HG02884 (cell line): ENCODE measurements around the gene UBR7.
A peak's percentile ranks its signal among the peaks of the same experiment; 100 is the strongest.
"Not testable (repeated sequence)": the region's sequence is repeated elsewhere in the genome, so short reads cannot be mapped to it uniquely, and the experiment has no call there.

Experiments
- ATAC-seq: cut with Tn5 transposase; IDR thresholded peaks from one replicate; pipeline ENCODE4 v1.9.1; 2021; ENCODE audit warnings: mild to moderate bottlenecking, moderate library complexity; ENCODE audit not compliant: unreplicated experiment

Gene UBR7, protein sequence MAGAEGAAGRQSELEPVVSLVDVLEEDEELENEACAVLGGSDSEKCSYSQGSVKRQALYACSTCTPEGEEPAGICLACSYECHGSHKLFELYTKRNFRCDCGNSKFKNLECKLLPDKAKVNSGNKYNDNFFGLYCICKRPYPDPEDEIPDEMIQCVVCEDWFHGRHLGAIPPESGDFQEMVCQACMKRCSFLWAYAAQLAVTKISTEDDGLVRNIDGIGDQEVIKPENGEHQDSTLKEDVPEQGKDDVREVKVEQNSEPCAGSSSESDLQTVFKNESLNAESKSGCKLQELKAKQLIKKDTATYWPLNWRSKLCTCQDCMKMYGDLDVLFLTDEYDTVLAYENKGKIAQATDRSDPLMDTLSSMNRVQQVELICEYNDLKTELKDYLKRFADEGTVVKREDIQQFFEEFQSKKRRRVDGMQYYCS

GRCh38 chr14:93206793-93207467, at the start of gene UBR7, which contains the start of gene GON7:
Gene UBR7, plus strand, starts transcription at chr14:93207256. Its CDS starts 36 bp downstream, at chr14:93207292.
Gene GON7, minus strand, starts transcription at chr14:93207065. Its CDS starts 28 bp downstream, at chr14:93207037.
- ATAC-seq: peak; percentile 81

- ATAC-seq: not testable (repeated sequence)
Observed at GRCh38 chr14:93158349-93158748, 48.7 kb upstream of the UBR7 start.

- ATAC-seq: not testable (repeated sequence)
Observed at GRCh38 chr14:93159625-93160352, 47.3 kb upstream of the UBR7 start.

GRCh38 chr14:93160353-93160801, 46.7 kb upstream of the UBR7 start:
- ATAC-seq: no peak

GRCh38 chr14:93161411-93161940, 45.6 kb upstream of the UBR7 start:
- ATAC-seq: no peak

DNA sequence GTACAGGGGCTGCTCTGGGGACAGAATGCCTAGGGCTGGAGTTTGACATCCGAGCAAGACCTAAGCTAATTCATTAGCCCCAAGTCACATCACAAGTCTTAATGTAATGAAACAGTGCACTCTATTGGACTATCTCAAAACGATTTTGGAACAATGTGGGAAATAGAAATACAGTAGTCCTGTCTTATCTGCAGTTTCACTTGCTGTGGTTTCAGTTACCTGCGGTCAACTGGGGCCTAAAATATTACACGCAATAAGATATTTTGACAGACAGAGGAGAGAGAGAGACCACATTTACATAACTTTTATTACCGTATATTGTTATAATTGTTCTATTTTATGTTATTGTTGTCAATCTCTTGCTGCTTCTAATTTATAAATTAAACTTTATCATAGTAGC, 43.5 kb upstream of the UBR7 start:
- ATAC-seq: no peak

DNA sequence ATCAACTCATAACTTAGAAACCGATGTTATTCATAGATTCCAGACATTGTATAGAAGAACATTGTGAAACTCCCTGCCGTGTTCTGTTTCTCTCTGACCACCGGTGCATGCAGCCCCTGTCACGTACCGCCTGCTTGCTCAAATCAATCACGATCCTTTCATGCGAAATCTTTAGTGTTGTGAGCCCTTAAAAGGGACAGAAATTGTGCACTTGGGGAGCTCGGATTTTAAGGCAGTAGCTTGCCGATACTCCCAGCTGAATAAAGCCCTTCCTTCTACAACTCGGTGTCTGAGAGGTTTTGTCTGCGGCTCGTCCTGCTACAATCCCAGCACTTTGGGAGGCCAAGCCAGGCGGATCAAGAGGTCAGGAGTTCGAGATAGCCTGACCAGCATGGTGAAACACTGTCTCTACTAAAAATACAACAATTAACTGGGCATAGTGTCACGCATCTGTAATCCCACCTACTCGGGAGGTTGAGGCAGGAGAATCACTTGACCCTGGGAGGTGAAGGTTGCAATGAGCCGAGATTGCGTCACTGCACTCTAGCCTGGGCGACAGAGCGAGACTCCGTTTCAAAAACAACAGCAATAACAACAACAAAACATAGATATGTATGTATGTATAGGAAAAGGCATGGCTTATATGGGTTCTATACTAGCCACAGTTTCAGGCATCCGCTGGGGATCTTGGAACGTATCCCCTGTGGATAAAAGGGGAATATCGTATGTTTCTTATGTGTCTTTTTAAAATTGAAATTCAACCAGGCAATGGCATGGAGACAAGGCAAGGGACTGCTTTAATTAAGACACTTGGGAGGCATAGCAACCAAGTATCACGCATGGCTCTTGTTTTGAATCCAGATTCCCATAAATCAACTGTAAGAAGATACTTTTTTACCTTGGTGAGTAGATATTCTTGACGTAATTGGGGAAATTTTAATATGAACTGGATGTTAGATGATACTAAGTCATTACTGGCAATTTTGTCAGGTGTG, 41.5 kb upstream of the UBR7 start:
- ATAC-seq: not testable (repeated sequence)

- not testable (repeated sequence) for ATAC-seq
Observed at GRCh38 chr14:93168610-93169009, 38.4 kb upstream of the UBR7 start.

- ATAC-seq: not testable (repeated sequence)
Observed at GRCh38 chr14:93169619-93170018, 37.4 kb upstream of the UBR7 start.

- ATAC-seq: not testable (repeated sequence)
Observed at GRCh38 chr14:93170141-93170540, 36.9 kb upstream of the UBR7 start.

DNA sequence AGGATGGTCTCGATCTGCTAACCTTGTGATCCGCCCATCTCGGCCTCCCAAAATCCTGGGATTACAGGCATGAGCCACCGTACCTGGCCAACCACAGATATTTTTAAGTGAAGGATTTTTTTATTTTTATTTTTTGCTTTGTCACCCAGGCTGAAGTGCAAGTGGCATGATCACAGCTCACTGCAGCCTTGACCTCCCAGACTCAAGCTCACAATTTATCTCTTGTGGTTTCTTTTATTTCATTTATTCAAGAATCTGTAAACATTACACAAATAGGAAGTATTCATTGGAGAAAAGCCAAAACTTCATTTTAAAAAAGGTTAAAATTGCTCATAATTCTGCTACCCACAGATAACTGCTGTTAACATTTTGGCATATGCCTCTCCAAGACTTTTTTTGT, 35.7 kb upstream of the UBR7 start:
- no peak for ATAC-seq

DNA sequence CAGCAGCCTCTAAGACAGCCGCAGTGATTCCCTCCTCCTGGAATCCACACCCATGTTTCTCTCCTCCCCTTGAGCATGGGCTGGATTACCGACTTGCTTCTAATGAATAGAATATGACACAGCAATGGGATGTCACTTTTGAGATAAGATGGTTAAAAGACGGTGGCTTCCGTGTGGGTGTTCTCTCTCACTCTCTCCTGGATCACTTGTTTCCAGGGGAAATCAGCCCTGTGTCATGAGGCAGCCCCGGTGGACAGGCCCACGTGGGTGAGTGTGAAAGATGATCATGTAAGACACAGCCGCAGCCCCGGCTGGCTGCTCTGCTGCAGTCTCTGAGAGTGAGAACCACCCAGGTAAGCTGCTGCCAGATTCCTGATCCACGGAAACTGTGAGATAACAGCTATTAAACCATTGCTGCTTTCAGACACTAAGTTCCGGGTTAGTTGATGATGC, 33.1 kb upstream of the UBR7 start:
- no peak for ATAC-seq

GRCh38 chr14:93174731-93175130, 32.3 kb upstream of the UBR7 start:
- ATAC-seq: not testable (repeated sequence)

DNA sequence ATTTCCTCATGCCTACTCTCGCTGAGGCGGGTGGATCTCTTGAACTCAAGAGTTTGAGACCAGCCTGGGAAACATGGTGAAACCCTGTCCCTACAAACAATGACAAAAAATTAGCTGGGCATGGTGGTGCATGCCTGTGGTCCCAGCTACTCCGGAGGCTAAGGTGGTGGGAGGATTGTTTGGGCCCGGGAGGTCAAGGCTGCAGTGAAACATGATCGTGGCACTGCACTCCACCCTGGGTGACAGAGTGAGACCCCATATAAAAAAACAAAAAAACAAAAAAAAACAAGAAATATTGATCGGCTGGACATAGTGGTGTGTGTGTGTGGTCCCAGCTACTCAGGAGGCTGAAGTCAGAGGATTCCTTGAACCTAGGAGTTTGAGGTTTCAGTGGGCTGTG, 31.6 kb upstream of the UBR7 start:
- no peak for ATAC-seq

DNA sequence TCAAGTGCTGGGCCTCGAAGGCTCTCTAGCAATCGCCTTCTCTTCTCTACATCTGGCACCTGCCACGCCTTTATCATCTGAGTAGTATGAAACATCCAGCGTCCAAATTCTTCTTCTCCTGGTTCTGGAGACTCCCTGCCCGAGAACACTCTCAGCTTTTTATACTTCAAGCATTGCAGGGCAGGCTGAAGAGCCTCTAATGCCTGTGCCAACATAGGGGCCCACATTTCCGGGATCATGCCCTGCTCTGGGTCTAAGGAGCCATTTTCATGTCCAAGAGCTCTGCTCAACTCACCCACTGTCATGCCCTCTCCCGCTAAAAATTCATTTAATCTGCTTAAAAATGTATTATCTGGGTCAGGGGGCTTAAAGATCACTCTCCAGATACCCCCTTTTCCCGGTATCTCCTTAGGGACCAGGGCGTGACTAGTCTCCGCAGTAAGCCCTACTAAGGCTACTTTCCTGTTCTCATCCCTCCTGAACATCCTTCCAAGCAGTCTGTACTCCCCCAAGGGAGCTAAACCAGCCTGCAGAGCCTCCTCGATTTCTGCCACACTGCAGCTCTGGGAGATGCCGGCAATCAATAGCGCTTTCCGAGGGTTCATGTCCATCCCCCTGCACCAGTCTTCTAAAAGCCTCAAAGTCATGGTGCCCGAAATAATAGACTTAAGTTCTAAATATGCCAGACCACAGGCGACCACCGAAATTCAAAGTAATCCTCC, 23.3 kb upstream of the UBR7 start:
- ATAC-seq: no peak

DNA sequence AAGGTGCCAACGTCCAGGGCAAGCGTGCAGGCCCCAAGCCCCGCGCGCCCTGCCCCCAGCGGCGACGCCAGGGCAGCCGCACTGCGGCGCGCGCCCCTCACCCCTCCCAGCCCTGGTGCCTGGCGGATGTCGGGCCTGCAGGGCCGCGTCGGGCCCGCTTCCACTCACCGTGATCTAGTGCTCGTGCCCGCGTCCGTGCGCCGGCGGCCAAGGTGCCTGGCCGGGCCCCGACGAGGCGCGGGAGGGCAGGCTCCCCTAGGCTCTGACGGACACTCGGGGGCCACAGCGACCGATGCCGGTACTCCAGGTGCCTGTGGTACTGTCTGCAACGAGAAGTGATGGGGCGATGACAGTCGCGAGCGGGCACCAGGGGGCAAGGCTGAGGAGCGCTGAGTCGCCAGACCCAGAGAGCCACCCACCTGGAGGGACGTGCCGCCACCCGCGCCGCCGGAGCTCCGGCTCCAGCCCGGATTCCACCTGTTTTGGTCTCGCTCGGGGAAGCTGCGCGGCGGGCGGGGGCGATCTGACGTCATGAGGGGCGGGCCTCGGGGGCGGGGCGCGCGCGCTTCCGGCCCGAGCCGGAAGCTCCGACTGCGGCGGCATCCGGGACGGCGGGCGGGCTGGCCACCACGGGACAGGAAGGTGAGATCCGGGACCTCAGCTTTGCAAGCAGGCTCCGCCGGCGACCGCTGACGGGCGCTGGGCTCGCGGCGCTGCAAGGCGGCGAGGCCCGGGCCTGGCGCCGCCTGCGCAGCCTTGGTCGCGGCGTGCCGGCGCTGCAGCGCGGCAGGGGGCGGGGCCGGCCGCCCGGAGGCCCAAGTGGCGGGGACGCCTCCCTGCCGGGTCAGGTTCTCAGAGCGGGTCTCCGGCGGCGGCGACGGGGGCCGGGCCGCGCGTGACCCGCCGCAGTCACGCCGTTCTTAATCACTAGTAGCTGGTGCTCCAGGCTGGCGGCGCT, 22.4 kb upstream of the UBR7 start, which contains the start of the genes LYSET and MOAP1:
Gene LYSET (plus strand): TSS at position 927 of the 958 bp plus-strand sequence. CDS start 89 bp downstream, outside the sequence.
Gene MOAP1 (minus strand): TSS at position 507 of the 958 bp plus-strand sequence. CDS start 655 bp downstream, outside the sequence.
- peak; percentile 74 for ATAC-seq

GRCh38 chr14:93185349-93185720, 21.7 kb upstream of the UBR7 start:
- ATAC-seq: peak; percentile 3

DNA sequence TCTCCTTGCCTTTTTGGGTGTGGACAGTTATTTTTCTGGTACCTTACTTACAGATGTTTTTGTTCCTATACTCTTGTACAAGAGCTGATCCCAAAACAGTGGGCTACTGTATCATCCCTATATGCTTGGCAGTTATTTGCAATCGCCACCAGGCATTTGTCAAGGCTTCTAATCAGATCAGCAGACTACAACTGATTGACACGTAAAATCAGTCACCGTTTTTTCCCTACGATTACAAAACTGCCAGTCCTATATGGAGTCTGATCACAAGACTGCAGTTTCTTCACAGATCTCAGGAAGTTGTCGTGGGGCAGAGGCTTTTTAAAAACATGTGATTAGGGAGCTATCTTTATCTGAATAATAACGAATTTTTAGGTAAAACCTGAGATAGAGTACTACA, 20.6 kb upstream of the UBR7 start:
- no peak for ATAC-seq
